GM21529 (cell line): ENCODE results near the gene TMEM108.

Experiments
- ATAC-seq: cut with Tn5 transposase; IDR thresholded peaks from one replicate; pipeline ENCODE4 v1.9.1; 2021; ENCODE audit not compliant: unreplicated experiment

Gene TMEM108

GRCh38 chr3:133301731-133302130 is 263.5 kb downstream of the TMEM108 start:
- no peak for ATAC-seq

- ATAC-seq, result no peak
Observed at GRCh38 chr3:133303430-133303829, 265.2 kb downstream of the TMEM108 start.

- ATAC-seq, result no peak
Observed at GRCh38 chr3:133317866-133318265, 279.7 kb downstream of the TMEM108 start.

- no peak for ATAC-seq
Observed at GRCh38 chr3:133328373-133328772, 290.2 kb downstream of the TMEM108 start.

- ATAC-seq, result no peak
Observed at GRCh38 chr3:133329626-133330025, 291.4 kb downstream of the TMEM108 start.

GRCh38 chr3:133330065-133330464 is 291.9 kb downstream of the TMEM108 start:
- no peak for ATAC-seq

- no peak for ATAC-seq
Observed at GRCh38 chr3:133330522-133330921, 292.3 kb downstream of the TMEM108 start.

- no peak for ATAC-seq
Observed at GRCh38 chr3:133354721-133355120, 316.5 kb downstream of the TMEM108 start.

GRCh38 chr3:133360476-133360875 is 322.3 kb downstream of the TMEM108 start:
- no peak for ATAC-seq

- no peak for ATAC-seq
Observed at GRCh38 chr3:133361011-133361410, 322.8 kb downstream of the TMEM108 start.

- no peak for ATAC-seq
Observed at GRCh38 chr3:133361435-133361834, 323.2 kb downstream of the TMEM108 start.

GRCh38 chr3:133362539-133362938 is 324.3 kb downstream of the TMEM108 start:
- ATAC-seq, result no peak

- ATAC-seq, result no peak
Observed at GRCh38 chr3:133364704-133365103, 326.5 kb downstream of the TMEM108 start.

GRCh38 chr3:133366921-133367320 is 328.7 kb downstream of the TMEM108 start:
- no peak for ATAC-seq

- ATAC-seq, result no peak
Observed at GRCh38 chr3:133367403-133367802, 329.2 kb downstream of the TMEM108 start.

- ATAC-seq, result no peak
Observed at GRCh38 chr3:133367956-133368355, 329.8 kb downstream of the TMEM108 start.

- no peak for ATAC-seq
Observed at GRCh38 chr3:133368371-133369067, 330.3 kb downstream of the TMEM108 start.

GRCh38 chr3:133369068-133369440 is 330.9 kb downstream of the TMEM108 start:
- ATAC-seq, result no peak

- ATAC-seq, result no peak
Observed at GRCh38 chr3:133371181-133371580, 333.0 kb downstream of the TMEM108 start.

GRCh38 chr3:133371676-133372075 is 333.5 kb downstream of the TMEM108 start:
- ATAC-seq, result no peak

- ATAC-seq, result no peak
Observed at GRCh38 chr3:133374708-133375402, 336.7 kb downstream of the TMEM108 start.

GRCh38 chr3:133375403-133375745 is 337.2 kb downstream of the TMEM108 start:
- ATAC-seq, result no peak

GRCh38 chr3:133376810-133377209 is 338.6 kb downstream of the TMEM108 start:
- no peak for ATAC-seq
